Measurements from ENCODE around the gene UBALD1.
"Not testable (repeated sequence)": the region's sequence is repeated elsewhere in the genome, so short reads cannot be mapped to it uniquely, and the experiment has no call there.

Gene UBALD1

DNA sequence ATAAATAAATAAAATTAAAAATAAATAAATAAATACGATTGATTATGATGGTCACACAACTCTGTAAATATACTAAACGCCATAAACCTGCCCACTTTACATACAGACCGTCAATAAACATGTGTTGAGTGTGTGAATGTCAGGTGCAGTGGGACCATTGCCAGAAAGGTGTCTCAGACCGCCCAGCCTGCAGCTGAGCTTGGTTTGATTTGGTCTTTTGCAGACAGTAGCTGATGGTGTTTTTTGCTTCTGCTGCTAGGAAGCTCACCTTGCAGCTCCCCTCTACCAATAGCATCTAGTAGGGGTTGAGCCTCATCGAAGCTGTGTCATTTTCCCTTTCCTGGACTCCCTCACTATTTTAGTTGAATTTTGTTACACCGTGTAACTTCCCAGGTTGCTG, 23.5 kb downstream of the UBALD1 start:
- Histone ChIP-seq H3K4me3 (ENCODE audit: low read length) (no peak overlapping the region), H3K9ac (ENCODE audit: low read depth, low read length) (no peak overlapping the region), H3K4me1 (ENCODE audit: insufficient read depth, low read length) (peaks cover 12% of the 10 kb centered on the region), H3K27me3 (ENCODE audit: insufficient read depth, low read length) (no peaks in the 10 kb centered on the region), H3K9me3 (ENCODE audit: insufficient read depth, low read depth, low read length) (peaks cover 8% of the 10 kb centered on the region; the same call in 1 of the 2 replicates), H3K36me3 (ENCODE audit: insufficient read depth, low read length) (no peaks in the 10 kb centered on the region), H3K27ac (ENCODE audit: low read depth, low read length) (no peak overlapping the region)
- 84% methylated on average over 4 of the region's 6 CpGs for WGBS

DNA sequence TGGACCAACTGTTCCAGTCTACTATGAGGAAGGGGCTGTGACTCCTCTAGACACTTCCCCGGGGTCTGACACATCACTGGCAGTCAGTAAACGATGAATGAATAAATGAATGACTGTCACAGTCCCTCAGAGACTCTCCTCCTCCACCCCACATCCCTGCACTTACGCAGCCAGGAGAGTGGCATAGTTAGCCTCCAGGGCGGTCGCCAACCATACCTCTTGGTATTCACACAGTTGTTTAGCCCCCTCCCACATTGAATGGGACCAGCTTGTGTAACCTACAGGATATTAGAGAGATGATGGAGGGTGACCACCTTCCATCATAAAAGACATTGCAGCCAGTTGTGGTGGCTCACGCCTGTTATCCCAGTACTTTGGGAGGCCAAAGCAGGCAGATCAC, 25.7 kb downstream of the UBALD1 start:
- no peaks in the 10 kb centered on the region for H3K27me3 ChIP-seq (ENCODE audit: insufficient read depth, low read length)
- peaks cover 12% of the 10 kb centered on the region for H3K4me1 ChIP-seq (ENCODE audit: insufficient read depth, low read length)
- H3K36me3 ChIP-seq (ENCODE audit: insufficient read depth, low read length), result no peaks in the 10 kb centered on the region
- peaks cover 8% of the 10 kb centered on the region; the same call in 1 of the 2 replicates for H3K9me3 ChIP-seq (ENCODE audit: insufficient read depth, low read depth, low read length)
- 100% methylated on average over 6 of the region's 6 CpGs for WGBS
- no peak overlapping the region for H3K27ac ChIP-seq (ENCODE audit: low read depth, low read length)
- no peak overlapping the region for H3K9ac ChIP-seq (ENCODE audit: low read depth, low read length)
- no peak overlapping the region for H3K4me3 ChIP-seq (ENCODE audit: low read length)

DNA sequence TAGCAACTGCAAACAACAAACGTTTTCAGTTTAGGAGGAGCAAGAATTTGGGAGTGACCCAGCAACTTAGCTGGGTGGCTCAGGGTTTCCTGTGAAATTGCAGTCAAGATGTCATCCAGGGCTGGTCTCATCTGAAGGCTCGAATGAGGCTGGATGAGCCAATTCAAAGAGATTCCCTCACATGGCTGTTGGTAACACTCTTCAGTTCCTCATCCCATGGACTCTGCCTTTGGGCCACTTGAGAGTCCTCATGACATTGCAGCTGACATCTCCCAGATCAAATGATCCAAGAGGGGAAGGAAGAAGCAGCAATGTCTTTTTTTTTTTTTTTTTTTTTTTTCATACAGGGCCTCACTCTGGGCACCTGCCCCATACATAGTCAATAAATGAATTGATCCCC, 26.3 kb downstream of the UBALD1 start:
- H3K9ac ChIP-seq (ENCODE audit: low read depth, low read length), result no peak overlapping the region
- no peak overlapping the region for H3K27ac ChIP-seq (ENCODE audit: low read depth, low read length)
- no peaks in the 10 kb centered on the region for H3K36me3 ChIP-seq (ENCODE audit: insufficient read depth, low read length)
- H3K4me3 ChIP-seq (ENCODE audit: low read length), result no peak overlapping the region
- WGBS, result 90% methylated on average over 2 of the region's 2 CpGs
- H3K27me3 ChIP-seq (ENCODE audit: insufficient read depth, low read length), result no peaks in the 10 kb centered on the region
- H3K9me3 ChIP-seq (ENCODE audit: insufficient read depth, low read depth, low read length), result peaks cover 8% of the 10 kb centered on the region; the same call in 1 of the 2 replicates
- H3K4me1 ChIP-seq (ENCODE audit: insufficient read depth, low read length), result peaks cover 6% of the 10 kb centered on the region

DNA sequence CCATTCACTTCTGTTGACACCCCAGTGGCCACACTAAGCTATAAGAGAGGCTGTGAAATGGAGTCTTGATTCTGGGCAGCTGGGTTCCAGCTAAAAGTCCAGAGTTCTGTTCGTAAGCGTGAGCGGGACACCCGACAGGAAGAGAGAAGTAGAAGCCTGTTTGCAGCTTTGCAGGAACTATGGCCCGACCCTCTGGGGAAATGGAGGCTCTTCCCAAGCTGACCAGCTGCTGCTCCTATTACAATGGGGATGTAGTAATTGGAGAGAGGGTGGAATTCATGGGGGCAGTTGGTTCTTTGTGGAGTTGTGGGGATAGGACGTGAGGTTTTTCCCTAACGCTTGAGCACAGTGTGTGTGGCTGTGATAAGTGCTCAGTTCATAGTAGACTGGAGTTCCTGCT, 28.4 kb downstream of the UBALD1 start:
- no peaks in the 10 kb centered on the region for H3K4me1 ChIP-seq (ENCODE audit: insufficient read depth, low read length)
- H3K27me3 ChIP-seq (ENCODE audit: insufficient read depth, low read length), result no peaks in the 10 kb centered on the region
- H3K9me3 ChIP-seq (ENCODE audit: insufficient read depth, low read depth, low read length), result peaks cover 8% of the 10 kb centered on the region; the same call in 1 of the 2 replicates
- no peak overlapping the region for H3K27ac ChIP-seq (ENCODE audit: low read depth, low read length)
- H3K4me3 ChIP-seq (ENCODE audit: low read length), result no peak overlapping the region
- WGBS, result 95% methylated on average over 7 of the region's 7 CpGs
- no peaks in the 10 kb centered on the region for H3K36me3 ChIP-seq (ENCODE audit: insufficient read depth, low read length)
- no peak overlapping the region for H3K9ac ChIP-seq (ENCODE audit: low read depth, low read length)

DNA sequence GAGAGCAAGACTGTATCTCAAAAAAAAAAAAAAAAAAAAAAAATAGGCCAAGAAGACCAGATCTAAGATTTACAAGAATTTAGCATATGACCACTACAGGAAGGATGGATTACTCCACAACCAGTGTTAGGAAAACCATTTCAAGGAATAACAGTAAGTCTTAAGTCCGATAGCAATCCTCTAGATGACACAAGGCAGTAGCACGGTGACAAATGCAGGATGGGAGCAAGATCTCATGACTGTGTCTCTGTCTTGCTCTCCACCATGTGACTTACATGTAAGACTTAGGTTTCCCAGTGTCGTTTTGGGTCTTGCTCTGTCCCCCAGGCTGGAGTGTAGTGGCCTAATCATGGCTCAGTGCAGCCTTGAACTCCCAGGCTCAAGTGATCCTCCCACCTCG, 30.8 kb downstream of the UBALD1 start:
- Histone ChIP-seq H3K9ac (ENCODE audit: low read depth, low read length) (no peak overlapping the region), H3K27ac (ENCODE audit: low read depth, low read length) (no peak overlapping the region), H3K27me3 (ENCODE audit: insufficient read depth, low read length) (no peaks in the 10 kb centered on the region), H3K4me3 (ENCODE audit: low read length) (no peak overlapping the region), H3K9me3 (ENCODE audit: insufficient read depth, low read depth, low read length) (peaks cover 8% of the 10 kb centered on the region; the same call in 1 of the 2 replicates), H3K36me3 (ENCODE audit: insufficient read depth, low read length) (no peaks in the 10 kb centered on the region), H3K4me1 (ENCODE audit: insufficient read depth, low read length) (no peaks in the 10 kb centered on the region)
- 94% methylated on average over 4 of the region's 4 CpGs for WGBS

DNA sequence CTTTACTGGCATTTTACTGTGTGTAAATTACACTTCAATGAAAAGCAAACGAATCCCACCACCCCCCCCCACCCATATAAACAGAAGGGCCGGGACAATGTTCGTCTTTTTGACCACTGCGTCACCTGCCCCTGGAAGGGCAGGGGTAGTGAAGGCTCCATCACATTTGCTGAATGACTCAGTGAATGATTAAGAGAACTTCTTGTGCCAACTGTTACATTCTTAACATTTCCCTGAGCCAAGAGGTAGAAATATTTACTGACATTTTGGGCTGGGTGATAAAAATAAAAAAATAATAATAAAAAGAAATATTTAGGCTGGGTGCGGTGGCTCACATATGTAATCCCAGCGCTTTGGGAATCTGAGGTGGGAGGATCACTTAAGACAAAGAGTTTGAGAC, 34.4 kb downstream of the UBALD1 start:
- H3K27me3 ChIP-seq (ENCODE audit: insufficient read depth, low read length), result no peaks in the 10 kb centered on the region
- H3K4me1 ChIP-seq (ENCODE audit: insufficient read depth, low read length), result no peaks in the 10 kb centered on the region
- H3K27ac ChIP-seq (ENCODE audit: low read depth, low read length), result no peak overlapping the region
- WGBS, result 96% methylated on average over 4 of the region's 6 CpGs
- no peak overlapping the region for H3K9ac ChIP-seq (ENCODE audit: low read depth, low read length)
- H3K36me3 ChIP-seq (ENCODE audit: insufficient read depth, low read length), result no peaks in the 10 kb centered on the region
- no peak overlapping the region for H3K4me3 ChIP-seq (ENCODE audit: low read length)
- no peaks in the 10 kb centered on the region for H3K9me3 ChIP-seq (ENCODE audit: insufficient read depth, low read depth, low read length)

DNA sequence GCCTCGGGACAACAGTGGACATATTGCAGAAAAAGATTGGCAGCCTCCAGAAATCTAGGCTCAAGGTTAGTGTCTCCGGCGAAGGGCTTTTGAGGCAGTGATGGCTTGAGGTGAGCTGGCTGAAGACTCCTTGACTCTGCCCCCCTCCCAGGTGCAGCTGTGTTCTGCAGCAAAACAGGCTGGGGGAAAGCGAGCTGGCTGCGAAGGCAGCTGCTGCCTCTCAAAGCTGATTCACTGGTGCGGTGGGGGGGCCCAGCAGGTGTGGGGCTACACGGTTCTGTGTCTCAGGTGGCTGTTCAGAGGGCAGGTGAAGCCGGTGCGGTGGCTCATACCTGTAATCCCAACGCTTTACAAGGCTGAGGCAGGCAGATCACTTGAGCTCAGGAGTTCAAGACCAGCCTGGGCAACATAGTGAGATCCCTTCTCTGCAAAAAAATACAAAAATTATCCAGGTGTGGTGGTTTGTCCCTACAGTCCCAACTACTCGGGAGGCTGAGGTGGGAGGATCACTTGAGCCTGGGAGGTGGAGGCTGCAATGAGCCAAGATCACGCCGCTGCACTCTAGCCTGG, 35.6 kb downstream of the UBALD1 start:
- Histone ChIP-seq H3K27me3 (ENCODE audit: insufficient read depth, low read length) (no peaks in the 10 kb centered on the region), H3K9ac (ENCODE audit: low read depth, low read length) (no peak overlapping the region), H3K4me1 (ENCODE audit: insufficient read depth, low read length) (no peaks in the 10 kb centered on the region), H3K36me3 (ENCODE audit: insufficient read depth, low read length) (no peaks in the 10 kb centered on the region), H3K4me3 (ENCODE audit: low read length) (no peak overlapping the region), H3K9me3 (ENCODE audit: insufficient read depth, low read depth, low read length) (no peaks in the 10 kb centered on the region), H3K27ac (ENCODE audit: low read depth, low read length) (no peak overlapping the region)
- WGBS, result 93% methylated on average over 13 of the region's 13 CpGs

DNA sequence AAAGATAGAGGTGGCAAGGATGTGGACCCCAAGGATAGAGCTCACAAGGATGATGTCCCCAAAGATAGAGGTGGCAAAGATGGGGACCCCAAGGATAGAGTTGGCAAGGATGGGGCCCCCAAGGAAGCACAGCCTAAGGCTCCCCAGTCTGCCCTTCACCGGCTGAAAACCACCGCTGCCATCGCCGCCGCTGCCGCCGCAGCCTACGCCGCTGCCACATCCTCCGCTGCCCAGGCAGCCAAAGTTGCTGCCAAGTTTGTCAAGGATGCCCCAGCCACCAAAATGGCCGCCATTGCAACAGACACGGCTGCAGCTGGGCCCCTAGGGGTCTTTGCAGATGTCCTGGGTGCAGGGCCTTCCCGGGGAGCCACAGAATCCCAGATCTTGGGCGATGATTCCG, 38.7 kb downstream of the UBALD1 start:
- Histone ChIP-seq H3K27me3 (ENCODE audit: insufficient read depth, low read length) (no peaks in the 10 kb centered on the region), H3K36me3 (ENCODE audit: insufficient read depth, low read length) (no peaks in the 10 kb centered on the region), H3K9ac (ENCODE audit: low read depth, low read length) (no peak overlapping the region), H3K9me3 (ENCODE audit: insufficient read depth, low read depth, low read length) (no peaks in the 10 kb centered on the region), H3K27ac (ENCODE audit: low read depth, low read length) (no peak overlapping the region), H3K4me1 (ENCODE audit: insufficient read depth, low read length) (peaks cover 6% of the 10 kb centered on the region), H3K4me3 (ENCODE audit: low read length) (no peak overlapping the region)
- WGBS, result 98% methylated on average over 15 of the region's 15 CpGs

DNA sequence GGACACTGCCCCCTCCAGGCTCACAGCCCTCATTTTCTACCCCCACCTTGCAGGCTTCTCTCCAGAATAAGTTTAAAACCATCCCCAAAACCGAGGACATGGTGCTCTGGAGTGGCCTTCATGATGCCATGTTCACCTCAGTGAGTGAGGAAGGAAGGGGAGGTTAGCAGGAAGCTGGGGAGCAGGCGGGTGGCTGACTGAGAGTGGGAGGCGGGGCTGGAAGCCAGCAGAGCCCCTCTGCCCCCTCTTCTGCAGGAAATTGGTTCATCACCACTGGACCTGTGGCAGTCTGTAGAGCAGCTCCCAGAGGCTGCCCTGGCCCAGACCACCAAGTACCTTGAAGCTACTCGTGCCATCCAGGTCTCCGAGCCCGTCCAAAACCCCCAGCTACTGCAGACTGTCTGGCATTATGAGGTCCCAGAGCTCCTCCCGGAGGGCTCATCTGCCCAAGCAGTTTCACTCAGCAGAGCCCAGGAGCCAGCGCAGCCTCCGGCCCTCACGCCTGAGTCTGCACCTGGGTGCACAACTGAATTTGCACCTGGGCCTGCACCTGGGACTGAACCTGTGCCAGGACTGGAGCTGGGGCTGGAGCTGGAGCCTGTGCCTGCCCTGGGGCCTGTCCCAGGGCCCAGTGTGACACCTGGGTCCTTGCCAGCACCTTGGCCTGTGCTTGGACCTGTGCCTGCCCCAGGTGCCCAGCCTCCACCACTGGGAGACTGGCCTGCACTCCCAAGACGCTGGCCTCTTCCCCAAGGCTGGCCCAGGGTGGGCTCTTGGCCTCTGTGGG, 39.6 kb downstream of the UBALD1 start:
- 82% methylated on average over 11 of the region's 11 CpGs for WGBS
- Histone ChIP-seq H3K4me3 (ENCODE audit: low read length) (no peak overlapping the region), H3K4me1 (ENCODE audit: insufficient read depth, low read length) (peaks cover 13% of the 10 kb centered on the region), H3K36me3 (ENCODE audit: insufficient read depth, low read length) (no peaks in the 10 kb centered on the region), H3K27me3 (ENCODE audit: insufficient read depth, low read length) (no peaks in the 10 kb centered on the region), H3K27ac (ENCODE audit: low read depth, low read length) (no peak overlapping the region), H3K9ac (ENCODE audit: low read depth, low read length) (no peak overlapping the region), H3K9me3 (ENCODE audit: insufficient read depth, low read depth, low read length) (no peaks in the 10 kb centered on the region)

DNA sequence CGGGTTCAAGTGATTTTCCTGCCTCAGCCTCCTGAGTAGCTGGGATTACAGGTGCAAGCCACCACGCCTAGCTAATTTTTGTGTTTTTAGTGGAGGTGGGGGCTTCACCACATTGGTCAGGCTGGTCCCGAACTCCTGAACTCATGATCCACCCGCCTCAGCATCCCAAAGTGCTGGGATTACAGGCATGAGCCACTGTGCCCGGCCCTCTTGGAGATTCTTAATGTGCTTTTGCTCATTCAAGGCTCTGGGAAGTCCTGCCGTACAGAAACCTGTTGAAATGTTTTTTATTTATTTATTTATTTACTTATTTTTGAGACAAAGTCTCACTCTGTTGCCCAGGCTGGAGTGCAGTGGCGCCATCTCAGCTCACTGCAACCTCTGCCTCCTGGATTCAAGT, 40.8 kb downstream of the UBALD1 start:
- H3K27me3 ChIP-seq (ENCODE audit: insufficient read depth, low read length); H3K36me3 ChIP-seq (ENCODE audit: insufficient read depth, low read length); H3K27ac ChIP-seq (ENCODE audit: low read depth, low read length); H3K9me3 ChIP-seq (ENCODE audit: insufficient read depth, low read depth, low read length); H3K4me3 ChIP-seq (ENCODE audit: low read length); H3K9ac ChIP-seq (ENCODE audit: low read depth, low read length): not testable (repeated sequence)
- H3K4me1 ChIP-seq (ENCODE audit: insufficient read depth, low read length), result peaks cover 21% of the 10 kb centered on the region
- 94% methylated on average over 6 of the region's 7 CpGs for WGBS

DNA sequence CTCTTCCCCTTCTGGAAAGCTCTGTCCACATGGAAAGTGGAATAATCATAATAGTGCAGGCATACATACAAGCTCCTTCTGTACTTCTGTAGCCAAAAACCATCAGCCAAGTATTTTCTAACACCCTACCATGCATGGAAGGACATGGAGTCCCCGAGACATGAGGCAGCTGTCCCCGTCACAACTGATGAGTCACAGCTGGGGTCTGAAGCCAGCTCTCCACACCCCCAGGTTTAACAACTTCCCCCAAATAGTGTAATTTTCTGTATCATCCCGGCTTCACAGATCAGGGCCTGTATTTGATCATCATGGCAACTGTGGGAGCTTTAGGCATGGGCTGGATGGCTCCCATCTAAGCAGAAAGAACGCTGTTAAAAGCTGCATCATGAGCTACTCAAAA, 42.0 kb downstream of the UBALD1 start:
- 68% methylated on average over 4 of the region's 4 CpGs for WGBS
- Histone ChIP-seq H3K36me3 (ENCODE audit: insufficient read depth, low read length) (no peaks in the 10 kb centered on the region), H3K9me3 (ENCODE audit: insufficient read depth, low read depth, low read length) (no peaks in the 10 kb centered on the region), H3K9ac (ENCODE audit: low read depth, low read length) (no peak overlapping the region), H3K4me3 (ENCODE audit: low read length) (no peak overlapping the region), H3K27ac (ENCODE audit: low read depth, low read length) (no peak overlapping the region), H3K27me3 (ENCODE audit: insufficient read depth, low read length) (no peaks in the 10 kb centered on the region), H3K4me1 (ENCODE audit: insufficient read depth, low read length) (peaks cover 27% of the 10 kb centered on the region)

All from HUES64 (cell line).